ENCODE data around the gene SGK1.
"Not testable (repeated sequence)": the region's sequence is repeated elsewhere in the genome, so short reads cannot be mapped to it uniquely, and the experiment has no call there.

The SGK1 gene

DNA sequence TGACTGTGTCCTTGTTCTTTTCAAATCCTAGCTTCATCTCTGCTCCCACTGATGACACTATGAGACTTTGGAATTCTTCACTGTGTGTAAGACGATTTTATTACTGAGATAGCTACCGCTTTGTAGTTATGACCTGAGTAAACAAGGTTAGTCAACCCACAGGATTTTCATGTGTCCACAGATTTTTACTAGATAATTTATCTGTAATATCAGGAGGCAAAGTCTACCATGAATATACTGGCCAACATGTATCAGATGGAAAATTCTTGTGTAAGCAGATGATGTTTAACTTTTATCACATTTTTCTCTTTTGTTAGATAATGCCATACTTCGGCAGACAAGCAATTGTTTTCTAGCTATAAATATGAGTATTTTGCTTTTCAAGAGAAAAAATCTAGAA is 119.8 kb downstream of the SGK1 start:
- TF ChIP-seq, protein P1, sequence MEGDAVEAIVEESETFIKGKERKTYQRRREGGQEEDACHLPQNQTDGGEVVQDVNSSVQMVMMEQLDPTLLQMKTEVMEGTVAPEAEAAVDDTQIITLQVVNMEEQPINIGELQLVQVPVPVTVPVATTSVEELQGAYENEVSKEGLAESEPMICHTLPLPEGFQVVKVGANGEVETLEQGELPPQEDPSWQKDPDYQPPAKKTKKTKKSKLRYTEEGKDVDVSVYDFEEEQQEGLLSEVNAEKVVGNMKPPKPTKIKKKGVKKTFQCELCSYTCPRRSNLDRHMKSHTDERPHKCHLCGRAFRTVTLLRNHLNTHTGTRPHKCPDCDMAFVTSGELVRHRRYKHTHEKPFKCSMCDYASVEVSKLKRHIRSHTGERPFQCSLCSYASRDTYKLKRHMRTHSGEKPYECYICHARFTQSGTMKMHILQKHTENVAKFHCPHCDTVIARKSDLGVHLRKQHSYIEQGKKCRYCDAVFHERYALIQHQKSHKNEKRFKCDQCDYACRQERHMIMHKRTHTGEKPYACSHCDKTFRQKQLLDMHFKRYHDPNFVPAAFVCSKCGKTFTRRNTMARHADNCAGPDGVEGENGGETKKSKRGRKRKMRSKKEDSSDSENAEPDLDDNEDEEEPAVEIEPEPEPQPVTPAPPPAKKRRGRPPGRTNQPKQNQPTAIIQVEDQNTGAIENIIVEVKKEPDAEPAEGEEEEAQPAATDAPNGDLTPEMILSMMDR (IDR thresholded peaks at IDR 0.05; ENCODE audit: low read depth, low read length, missing control alignments) = no peak
- DNase-seq = no peak
- in situ Hi-C loops (cut with HindIII; ENCODE audit: low pct_ligation_motif_present, low sequenced_read_pairs) = no loop called here

DNA sequence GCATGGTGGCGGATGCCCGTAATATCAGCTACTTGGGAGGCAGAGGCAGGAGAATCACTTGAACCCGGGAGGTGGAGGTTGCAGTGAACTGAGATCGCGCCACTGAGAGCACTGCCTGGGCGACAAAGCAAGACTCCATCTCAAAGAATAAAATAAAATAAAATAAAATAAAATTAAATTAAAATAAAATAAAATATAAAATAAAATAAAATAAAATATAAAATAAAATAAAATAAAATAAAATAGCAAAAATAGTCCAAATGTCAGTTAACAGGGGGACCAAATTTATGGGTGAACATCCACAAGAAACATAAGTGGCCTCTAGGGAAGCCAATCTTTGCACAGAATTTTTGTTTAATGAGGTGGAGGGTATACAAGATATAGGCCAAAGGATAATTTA is 120.2 kb downstream of the SGK1 start:
- H3K36me3 ChIP-seq (replicated peaks); in situ Hi-C loops (cut with HindIII; ENCODE audit: low pct_ligation_motif_present, low sequenced_read_pairs); H3K27me3 ChIP-seq (replicated peaks); DNase-seq; H3K27ac ChIP-seq; H3K4me3 ChIP-seq (ENCODE audit: low read depth, low read length): not testable (repeated sequence)

More for the DNA sequence above, 119.8 kb downstream of the SGK1 start:
- Histone ChIP-seq H3K27ac (no peak overlapping the region), H3K36me3 (replicated peaks) (no peaks in the 10 kb centered on the region), H3K4me3 (ENCODE audit: low read depth, low read length) (no peak overlapping the region), H3K27me3 (replicated peaks) (no peaks in the 10 kb centered on the region)

DNA sequence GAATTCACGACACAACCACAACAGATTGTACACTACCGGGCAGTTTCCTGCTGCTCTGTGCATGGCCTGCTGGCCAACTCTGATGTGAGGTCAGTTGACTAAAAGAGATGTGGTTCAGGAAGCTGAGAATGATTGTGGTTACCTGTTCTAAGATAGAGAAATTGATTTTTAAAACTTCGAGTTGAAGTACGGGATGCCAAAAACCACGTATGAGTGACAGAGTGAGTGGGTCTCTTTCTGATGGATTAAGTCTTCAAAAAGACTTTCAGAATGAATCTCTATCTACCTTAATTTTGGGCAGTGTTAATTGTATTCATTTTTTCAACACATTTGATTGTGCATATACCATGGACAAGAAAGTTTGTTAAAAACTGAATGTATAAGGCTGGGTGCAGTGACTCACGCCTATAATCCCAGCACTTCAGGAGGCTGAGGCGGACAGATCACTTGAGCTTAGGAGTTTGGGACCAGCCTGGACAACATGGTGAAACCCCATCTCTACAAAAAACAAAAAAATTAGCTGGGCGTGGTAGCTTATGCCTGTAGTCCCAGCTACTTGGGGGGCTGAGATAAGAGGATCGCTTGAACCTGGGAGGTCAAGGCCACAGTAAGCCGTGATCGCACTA is 121.2 kb downstream of the SGK1 start:
- Histone ChIP-seq H3K4me3 (ENCODE audit: low read depth, low read length) (no peak overlapping the region), H3K27me3 (replicated peaks) (no peaks in the 10 kb centered on the region), H3K36me3 (replicated peaks) (no peaks in the 10 kb centered on the region), H3K27ac (no peak overlapping the region)
- DNase-seq = no peak
- TF ChIP-seq, protein P1 (IDR thresholded peaks at IDR 0.05; ENCODE audit: low read depth, low read length, missing control alignments) = no peak
- in situ Hi-C loops (cut with HindIII; ENCODE audit: low pct_ligation_motif_present, low sequenced_read_pairs) = no loop called here

- TF ChIP-seq, protein P1 (IDR thresholded peaks at IDR 0.05; ENCODE audit: low read depth, low read length, missing control alignments) = no peak
- no peaks in the 10 kb centered on the region for H3K27me3 ChIP-seq (replicated peaks)
- H3K27ac ChIP-seq = no peak overlapping the region
- H3K36me3 ChIP-seq (replicated peaks) = no peaks in the 10 kb centered on the region
- no peak for DNase-seq
- no peak overlapping the region for H3K4me3 ChIP-seq (ENCODE audit: low read depth, low read length)
- in situ Hi-C loops (cut with HindIII; ENCODE audit: low pct_ligation_motif_present, low sequenced_read_pairs) = no loop called here
Measured at GRCh38 chr6:134195985-134196384, 121.9 kb downstream of the SGK1 start.

- Histone ChIP-seq H3K36me3 (replicated peaks) (no peaks in the 10 kb centered on the region), H3K27me3 (replicated peaks) (no peaks in the 10 kb centered on the region), H3K4me3 (ENCODE audit: low read depth, low read length) (no peak overlapping the region), H3K27ac (peak overlapping the region; percentile 24)
- in situ Hi-C loops (cut with HindIII; ENCODE audit: low pct_ligation_motif_present, low sequenced_read_pairs) = no loop called here
- peak; percentile 18 for DNase-seq
- TF ChIP-seq, protein P1 (IDR thresholded peaks at IDR 0.05; ENCODE audit: low read depth, low read length, missing control alignments) = no peak
Measured at GRCh38 chr6:134195164-134195906, 122.6 kb downstream of the SGK1 start.

- H3K36me3 ChIP-seq (replicated peaks) = no peaks in the 10 kb centered on the region
- H3K27me3 ChIP-seq (replicated peaks) = no peaks in the 10 kb centered on the region
- in situ Hi-C loops (cut with HindIII; ENCODE audit: low pct_ligation_motif_present, low sequenced_read_pairs) = no loop called here
- DNase-seq = no peak
- H3K4me3 ChIP-seq (ENCODE audit: low read depth, low read length) = no peak overlapping the region
- no peak overlapping the region for H3K27ac ChIP-seq
- TF ChIP-seq, protein P1 (IDR thresholded peaks at IDR 0.05; ENCODE audit: low read depth, low read length, missing control alignments) = no peak
Measured at GRCh38 chr6:134193536-134194498, 124.1 kb downstream of the SGK1 start.

DNA sequence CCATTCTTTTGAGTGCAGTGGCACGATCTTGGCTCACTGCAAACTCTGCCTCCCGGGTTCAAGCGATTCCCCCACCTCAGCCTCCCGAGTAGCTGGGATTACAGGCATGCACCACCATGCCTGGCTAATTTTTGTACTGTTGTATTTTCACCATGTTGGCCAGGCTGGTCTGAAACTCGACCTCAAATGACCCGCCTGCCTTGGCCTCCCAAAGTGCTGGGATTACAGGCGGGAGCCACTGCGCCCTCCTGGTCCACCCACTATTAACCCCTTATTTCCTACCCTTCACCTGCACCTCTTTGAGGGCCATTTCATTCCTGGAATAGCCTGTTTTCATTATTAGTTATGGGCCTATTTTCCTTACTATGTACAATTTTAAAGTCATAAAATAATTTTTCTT is 125.3 kb downstream of the SGK1 start:
- H3K36me3 ChIP-seq (replicated peaks); H3K27ac ChIP-seq; DNase-seq; H3K27me3 ChIP-seq (replicated peaks); in situ Hi-C loops (cut with HindIII; ENCODE audit: low pct_ligation_motif_present, low sequenced_read_pairs); H3K4me3 ChIP-seq (ENCODE audit: low read depth, low read length): not testable (repeated sequence)
